ENCODE results near the gene WDR18.

Gene WDR18

GRCh38 chr19:988081-988480 is 3.9 kb downstream of the WDR18 start:
- Histone ChIP-seq H3K4me1 (ENCODE audit: insufficient read depth, low read length) (peaks cover 2% of the 10 kb centered on the region), H3K4me3 (ENCODE audit: low read length) (no peak overlapping the region), H3K27me3 (ENCODE audit: insufficient read depth, low read length) (no peaks in the 10 kb centered on the region), H3K27ac (ENCODE audit: low read depth, low read length) (no peak overlapping the region), H3K9ac (ENCODE audit: low read depth, low read length) (no peak overlapping the region), H3K36me3 (ENCODE audit: insufficient read depth, low read length) (peaks cover 54% of the 10 kb centered on the region), H3K9me3 (ENCODE audit: insufficient read depth, low read depth, low read length) (no peaks in the 10 kb centered on the region)
- 75% methylated on average over 14 of the region's 14 CpGs for WGBS

- Histone ChIP-seq H3K36me3 (ENCODE audit: insufficient read depth, low read length) (peaks cover 59% of the 10 kb centered on the region), H3K9me3 (ENCODE audit: insufficient read depth, low read depth, low read length) (no peaks in the 10 kb centered on the region), H3K4me1 (ENCODE audit: insufficient read depth, low read length) (peaks cover 2% of the 10 kb centered on the region), H3K4me3 (ENCODE audit: low read length) (no peak overlapping the region), H3K27me3 (ENCODE audit: insufficient read depth, low read length) (no peaks in the 10 kb centered on the region), H3K9ac (ENCODE audit: low read depth, low read length) (no peak overlapping the region), H3K27ac (ENCODE audit: low read depth, low read length) (no peak overlapping the region)
- 88% methylated on average over 15 of the region's 15 CpGs for WGBS
Measured at GRCh38 chr19:988510-988909, 4.4 kb downstream of the WDR18 start.

- 91% methylated on average over 25 of the region's 25 CpGs for WGBS
Measured at GRCh38 chr19:989381-990081, 5.4 kb downstream of the WDR18 start.

GRCh38 chr19:990119-990571 is 6.0 kb downstream of the WDR18 start:
- Histone ChIP-seq H3K27ac (ENCODE audit: low read depth, low read length) (no peak overlapping the region; the same call in 1 of the 2 replicates), H3K9me3 (ENCODE audit: insufficient read depth, low read depth, low read length) (no peaks in the 10 kb centered on the region), H3K9ac (ENCODE audit: low read depth, low read length) (no peak overlapping the region), H3K36me3 (ENCODE audit: insufficient read depth, low read length) (peaks cover 65% of the 10 kb centered on the region), H3K4me3 (ENCODE audit: low read length) (no peak overlapping the region), H3K27me3 (ENCODE audit: insufficient read depth, low read length) (no peaks in the 10 kb centered on the region), H3K4me1 (ENCODE audit: insufficient read depth, low read length) (no peaks in the 10 kb centered on the region; the same call in 1 of the 2 replicates)
- WGBS = 77% methylated on average over 27 of the region's 27 CpGs

More at GRCh38 chr19:989381-990081, 5.4 kb downstream of the WDR18 start:
- H3K36me3 ChIP-seq (ENCODE audit: insufficient read depth, low read length) = peaks cover 65% of the 10 kb centered on the region
- H3K4me3 ChIP-seq (ENCODE audit: low read length) = no peak overlapping the region
- H3K27ac ChIP-seq (ENCODE audit: low read depth, low read length) = no peak overlapping the region
- no peak overlapping the region for H3K9ac ChIP-seq (ENCODE audit: low read depth, low read length)
- no peaks in the 10 kb centered on the region for H3K27me3 ChIP-seq (ENCODE audit: insufficient read depth, low read length)
- H3K9me3 ChIP-seq (ENCODE audit: insufficient read depth, low read depth, low read length) = no peaks in the 10 kb centered on the region
- H3K4me1 ChIP-seq (ENCODE audit: insufficient read depth, low read length) = peaks cover 2% of the 10 kb centered on the region

GRCh38 chr19:990746-991145 is 6.6 kb downstream of the WDR18 start:
- peak overlapping the region; percentile 30; the same call in 1 of the 2 replicates for H3K27ac ChIP-seq (ENCODE audit: low read depth, low read length)

GRCh38 chr19:991174-991931 is 7.2 kb downstream of the WDR18 start:
- peaks cover 55% of the 10 kb centered on the region for H3K36me3 ChIP-seq (ENCODE audit: insufficient read depth, low read length)
- H3K9me3 ChIP-seq (ENCODE audit: insufficient read depth, low read depth, low read length) = no peaks in the 10 kb centered on the region
- H3K4me3 ChIP-seq (ENCODE audit: low read length) = no peak overlapping the region
- WGBS = 86% methylated on average over 35 of the region's 47 CpGs
- no peaks in the 10 kb centered on the region; the same call in 1 of the 2 replicates for H3K27me3 ChIP-seq (ENCODE audit: insufficient read depth, low read length)
- no peaks in the 10 kb centered on the region; the same call in 1 of the 2 replicates for H3K4me1 ChIP-seq (ENCODE audit: insufficient read depth, low read length)
- H3K27ac ChIP-seq (ENCODE audit: low read depth, low read length) = peak overlapping the region; percentile 30; the same call in 1 of the 2 replicates
- H3K9ac ChIP-seq (ENCODE audit: low read depth, low read length) = no peak overlapping the region

More at GRCh38 chr19:990746-991145, 6.6 kb downstream of the WDR18 start:
- H3K36me3 ChIP-seq (ENCODE audit: insufficient read depth, low read length) = peaks cover 61% of the 10 kb centered on the region
- no peaks in the 10 kb centered on the region; the same call in 1 of the 2 replicates for H3K4me1 ChIP-seq (ENCODE audit: insufficient read depth, low read length)
- H3K9ac ChIP-seq (ENCODE audit: low read depth, low read length) = no peak overlapping the region
- 91% methylated on average over 23 of the region's 23 CpGs for WGBS
- no peak overlapping the region for H3K4me3 ChIP-seq (ENCODE audit: low read length)
- H3K9me3 ChIP-seq (ENCODE audit: insufficient read depth, low read depth, low read length) = no peaks in the 10 kb centered on the region
- no peaks in the 10 kb centered on the region for H3K27me3 ChIP-seq (ENCODE audit: insufficient read depth, low read length)

- Histone ChIP-seq H3K9me3 (ENCODE audit: insufficient read depth, low read depth, low read length) (no peaks in the 10 kb centered on the region), H3K9ac (ENCODE audit: low read depth, low read length) (no peak overlapping the region), H3K27me3 (ENCODE audit: insufficient read depth, low read length) (no peaks in the 10 kb centered on the region; the same call in 1 of the 2 replicates), H3K4me3 (ENCODE audit: low read length) (no peak overlapping the region), H3K4me1 (ENCODE audit: insufficient read depth, low read length) (no peaks in the 10 kb centered on the region; the same call in 1 of the 2 replicates), H3K36me3 (ENCODE audit: insufficient read depth, low read length) (peaks cover 47% of the 10 kb centered on the region), H3K27ac (ENCODE audit: low read depth, low read length) (no peak overlapping the region)
- WGBS = 92% methylated on average over 42 of the region's 42 CpGs
Measured at GRCh38 chr19:991932-992669, 8.0 kb downstream of the WDR18 start.

- H3K27ac ChIP-seq (ENCODE audit: low read depth, low read length) = no peak overlapping the region
- H3K9me3 ChIP-seq (ENCODE audit: insufficient read depth, low read depth, low read length) = no peaks in the 10 kb centered on the region
- H3K9ac ChIP-seq (ENCODE audit: low read depth, low read length) = no peak overlapping the region
- H3K36me3 ChIP-seq (ENCODE audit: insufficient read depth, low read length) = peaks cover 43% of the 10 kb centered on the region
- WGBS = 97% methylated on average over 12 of the region's 13 CpGs
- no peaks in the 10 kb centered on the region; the same call in 1 of the 2 replicates for H3K4me1 ChIP-seq (ENCODE audit: insufficient read depth, low read length)
- no peak overlapping the region for H3K4me3 ChIP-seq (ENCODE audit: low read length)
- peaks cover 1% of the 10 kb centered on the region; the same call in 1 of the 2 replicates for H3K27me3 ChIP-seq (ENCODE audit: insufficient read depth, low read length)
Measured at GRCh38 chr19:992670-993055, 8.5 kb downstream of the WDR18 start.

GRCh38 chr19:993361-993830 is 9.3 kb downstream of the WDR18 start:
- Histone ChIP-seq H3K4me3 (ENCODE audit: low read length) (no peak overlapping the region), H3K27ac (ENCODE audit: low read depth, low read length) (no peak overlapping the region), H3K9ac (ENCODE audit: low read depth, low read length) (no peak overlapping the region), H3K27me3 (ENCODE audit: insufficient read depth, low read length) (peaks cover 9% of the 10 kb centered on the region), H3K4me1 (ENCODE audit: insufficient read depth, low read length) (no peaks in the 10 kb centered on the region; the same call in 1 of the 2 replicates), H3K36me3 (ENCODE audit: insufficient read depth, low read length) (peaks cover 38% of the 10 kb centered on the region), H3K9me3 (ENCODE audit: insufficient read depth, low read depth, low read length) (no peaks in the 10 kb centered on the region)
- WGBS = 95% methylated on average over 17 of the region's 17 CpGs

- Histone ChIP-seq H3K36me3 (ENCODE audit: insufficient read depth, low read length) (peaks cover 34% of the 10 kb centered on the region), H3K27ac (ENCODE audit: low read depth, low read length) (no peak overlapping the region), H3K4me3 (ENCODE audit: low read length) (no peak overlapping the region), H3K4me1 (ENCODE audit: insufficient read depth, low read length) (no peaks in the 10 kb centered on the region; the same call in 1 of the 2 replicates), H3K27me3 (ENCODE audit: insufficient read depth, low read length) (peaks cover 14% of the 10 kb centered on the region), H3K9ac (ENCODE audit: low read depth, low read length) (no peak overlapping the region), H3K9me3 (ENCODE audit: insufficient read depth, low read depth, low read length) (no peaks in the 10 kb centered on the region)
- 93% methylated on average over 43 of the region's 43 CpGs for WGBS
Measured at GRCh38 chr19:993831-994393, 9.8 kb downstream of the WDR18 start.

Measured in HUES64 (cell line).